ENCODE data around the gene DMPK. TPM values are rescaled to one million over a fixed set of nuclear protein-coding genes. Genes with fewer than 3 reads are reported as not detected.

Gene DMPK
- total and polyA plus RNA-seq, 2 donors (not counting 1 experiment from before 2014, with no cell fraction given), result 54.7 to 115 TPM

DNA sequence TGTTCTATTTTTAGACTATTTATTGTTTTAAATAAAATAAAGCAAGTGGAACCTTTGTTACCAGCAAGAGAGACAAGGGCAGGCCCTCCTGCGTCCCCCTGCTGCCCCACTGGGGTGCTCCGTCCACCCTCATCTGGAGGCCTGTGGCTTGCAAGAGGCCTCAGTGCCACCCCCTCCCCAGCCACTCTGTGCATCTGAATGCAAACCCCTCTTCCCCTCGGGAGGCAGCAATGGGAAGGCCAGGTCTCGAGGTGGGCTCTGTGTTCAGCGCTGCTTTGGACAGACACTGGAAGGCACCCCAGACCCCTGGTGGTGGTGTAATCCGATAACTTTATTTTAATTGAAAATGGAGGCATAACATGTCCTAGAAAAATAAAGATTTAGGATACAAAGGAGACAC lies 17.8 kb downstream of the DMPK start:
- peaks cover 2% of the 10 kb centered on the region for H3K36me3 ChIP-seq (ENCODE audit: control insufficient read depth, insufficient read depth, low read length)
- H3K79me2 ChIP-seq (ENCODE audit: control insufficient read depth, insufficient read depth, low read length), result peaks cover 4% of the 10 kb centered on the region
- peaks cover 20% of the 10 kb centered on the region for H3K4me1 ChIP-seq (ENCODE audit: control insufficient read depth, extremely low read depth, insufficient read depth, low read length)
- H3K4me2 ChIP-seq (ENCODE audit: extremely low read depth, insufficient read depth, low read length), result no peak overlapping the region
- no peak for DNase-seq (ENCODE audit: low read depth in 2 of 2)
- H4K20me1 ChIP-seq (ENCODE audit: control insufficient read depth, extremely low read depth, insufficient read depth, low read length), result no peaks in the 10 kb centered on the region
- TF ChIP-seq EZH2 (IDR thresholded peaks at IDR 0.05; ENCODE audit: low read length, missing control alignments), result no peak
- TF ChIP-seq, protein P1, sequence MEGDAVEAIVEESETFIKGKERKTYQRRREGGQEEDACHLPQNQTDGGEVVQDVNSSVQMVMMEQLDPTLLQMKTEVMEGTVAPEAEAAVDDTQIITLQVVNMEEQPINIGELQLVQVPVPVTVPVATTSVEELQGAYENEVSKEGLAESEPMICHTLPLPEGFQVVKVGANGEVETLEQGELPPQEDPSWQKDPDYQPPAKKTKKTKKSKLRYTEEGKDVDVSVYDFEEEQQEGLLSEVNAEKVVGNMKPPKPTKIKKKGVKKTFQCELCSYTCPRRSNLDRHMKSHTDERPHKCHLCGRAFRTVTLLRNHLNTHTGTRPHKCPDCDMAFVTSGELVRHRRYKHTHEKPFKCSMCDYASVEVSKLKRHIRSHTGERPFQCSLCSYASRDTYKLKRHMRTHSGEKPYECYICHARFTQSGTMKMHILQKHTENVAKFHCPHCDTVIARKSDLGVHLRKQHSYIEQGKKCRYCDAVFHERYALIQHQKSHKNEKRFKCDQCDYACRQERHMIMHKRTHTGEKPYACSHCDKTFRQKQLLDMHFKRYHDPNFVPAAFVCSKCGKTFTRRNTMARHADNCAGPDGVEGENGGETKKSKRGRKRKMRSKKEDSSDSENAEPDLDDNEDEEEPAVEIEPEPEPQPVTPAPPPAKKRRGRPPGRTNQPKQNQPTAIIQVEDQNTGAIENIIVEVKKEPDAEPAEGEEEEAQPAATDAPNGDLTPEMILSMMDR (conservative IDR thresholded peaks at IDR 0.05 in 1 of 2, IDR thresholded peaks at IDR 0.05 in 1 of 2; ENCODE audit: low read depth in 1 of 2, low read length in 2 of 2), result no peak
- no peak overlapping the region for H3K4me3 ChIP-seq (replicated peaks in 1 of 4; ENCODE audit: control extremely low read depth in 1 of 4, insufficient read depth in 1 of 4, low read depth in 3 of 4, low read length in 4 of 4)
- H3K9me3 ChIP-seq (ENCODE audit: control insufficient read depth, insufficient read depth, low read depth, low read length), result no peaks in the 10 kb centered on the region
- H2AFZ ChIP-seq (ENCODE audit: low read length), result no peak overlapping the region
- H3K9ac ChIP-seq (ENCODE audit: insufficient read depth, low read length), result no peak overlapping the region
- no peak overlapping the region for H3K27ac ChIP-seq (ENCODE audit: insufficient read depth, low read length)
- H3K27me3 ChIP-seq (ENCODE audit: control insufficient read depth, insufficient read depth, low read length), result no peaks in the 10 kb centered on the region

DNA sequence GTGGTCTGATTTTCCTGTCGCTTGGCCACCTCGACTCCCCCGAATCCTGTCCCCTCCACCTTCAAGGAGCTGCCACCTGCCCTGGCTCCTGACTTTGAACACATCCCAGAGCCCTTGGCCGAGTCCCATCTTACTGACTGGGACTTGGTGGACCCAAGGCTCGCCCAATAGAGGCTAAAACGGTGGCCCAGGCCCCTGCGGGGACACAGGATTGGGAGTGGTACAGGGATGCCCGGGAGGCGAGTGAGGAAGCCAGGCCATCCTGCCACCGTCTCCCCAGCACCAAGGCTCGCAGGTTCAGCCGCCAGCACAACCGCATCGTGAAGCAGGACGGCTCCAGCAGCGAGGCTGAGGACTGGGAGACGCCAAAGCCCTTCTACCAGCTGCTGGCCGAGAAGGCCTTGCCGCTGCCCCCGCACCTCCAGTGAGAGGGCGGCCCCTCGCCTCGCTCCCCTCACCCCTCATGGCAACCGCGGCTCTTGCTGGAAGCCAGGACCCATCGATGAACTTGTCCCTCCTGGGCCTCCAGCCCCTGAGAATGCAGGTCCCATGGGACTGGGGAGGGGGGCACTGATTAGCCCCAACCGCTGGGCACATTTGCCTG lies 18.5 kb downstream of the DMPK start:
- Histone ChIP-seq H3K9ac (ENCODE audit: insufficient read depth, low read length) (no peak overlapping the region), H3K27ac (ENCODE audit: insufficient read depth, low read length) (no peak overlapping the region), H4K20me1 (ENCODE audit: control insufficient read depth, extremely low read depth, insufficient read depth, low read length) (no peaks in the 10 kb centered on the region), H3K79me2 (ENCODE audit: control insufficient read depth, insufficient read depth, low read length) (peaks cover 4% of the 10 kb centered on the region), H3K4me3 (replicated peaks in 1 of 4; ENCODE audit: control extremely low read depth in 1 of 4, insufficient read depth in 1 of 4, low read depth in 3 of 4, low read length in 4 of 4) (no peak overlapping the region), H3K27me3 (ENCODE audit: control insufficient read depth, insufficient read depth, low read length) (no peaks in the 10 kb centered on the region), H3K4me2 (ENCODE audit: extremely low read depth, insufficient read depth, low read length) (no peak overlapping the region), H2AFZ (ENCODE audit: low read length) (no peak overlapping the region), H3K36me3 (ENCODE audit: control insufficient read depth, insufficient read depth, low read length) (peaks cover 2% of the 10 kb centered on the region), H3K4me1 (ENCODE audit: control insufficient read depth, extremely low read depth, insufficient read depth, low read length) (peaks cover 20% of the 10 kb centered on the region), H3K9me3 (ENCODE audit: control insufficient read depth, insufficient read depth, low read depth, low read length) (no peaks in the 10 kb centered on the region)
- TF ChIP-seq, protein P1 (conservative IDR thresholded peaks at IDR 0.05 in 1 of 2, IDR thresholded peaks at IDR 0.05 in 1 of 2; ENCODE audit: low read depth in 1 of 2, low read length in 2 of 2), result no peak
- TF ChIP-seq EZH2 (IDR thresholded peaks at IDR 0.05; ENCODE audit: low read length, missing control alignments), result no peak
- no peak for DNase-seq (ENCODE audit: low read depth in 2 of 2)

DNA sequence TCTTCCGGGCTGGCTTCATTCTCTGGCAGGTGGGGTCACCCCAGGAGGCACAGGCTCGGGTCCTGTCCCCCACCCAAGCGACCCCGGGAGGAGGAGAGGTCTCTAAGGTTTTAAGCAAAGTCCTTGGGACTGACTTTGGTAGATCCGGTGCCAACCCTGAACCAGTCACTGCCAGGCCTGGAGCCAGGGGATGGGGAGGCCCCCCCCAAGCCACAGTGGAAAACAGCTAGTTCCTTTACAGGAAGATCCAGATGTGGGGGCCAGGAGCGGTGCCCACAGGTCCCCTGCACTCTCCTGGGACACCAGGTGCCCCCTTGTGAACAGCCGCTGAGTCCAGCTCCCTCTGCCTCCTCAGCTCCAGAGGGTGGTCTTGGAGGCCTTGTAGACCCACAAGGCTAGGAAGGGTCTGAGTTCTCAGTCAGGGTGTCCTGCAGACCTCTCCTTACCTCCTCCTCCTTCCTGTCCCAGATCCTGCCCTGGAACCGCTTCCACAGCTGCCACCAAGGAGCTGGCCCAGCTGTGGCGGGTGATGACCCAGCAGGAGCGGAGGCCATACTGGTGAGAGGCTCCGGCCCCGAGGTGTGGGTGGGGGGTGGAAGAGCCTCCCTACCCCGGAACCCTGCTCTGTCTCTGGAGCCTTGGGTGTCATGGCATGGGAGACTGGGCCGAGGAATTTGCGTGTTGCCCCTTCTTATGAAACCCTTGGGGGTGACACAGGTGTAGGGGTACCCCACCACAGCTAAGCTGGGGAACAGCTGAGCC lies 19.2 kb downstream of the DMPK start:
- Histone ChIP-seq H3K27ac (ENCODE audit: insufficient read depth, low read length) (no peak overlapping the region), H3K4me3 (replicated peaks in 1 of 4; ENCODE audit: control extremely low read depth in 1 of 4, insufficient read depth in 1 of 4, low read depth in 3 of 4, low read length in 4 of 4) (no peak overlapping the region)
- DNase-seq (ENCODE audit: low read depth in 2 of 2), result no peak

More for the DNA sequence above, 19.2 kb downstream of the DMPK start:
- no peaks in the 10 kb centered on the region for H4K20me1 ChIP-seq (ENCODE audit: control insufficient read depth, extremely low read depth, insufficient read depth, low read length)
- peaks cover 4% of the 10 kb centered on the region for H3K79me2 ChIP-seq (ENCODE audit: control insufficient read depth, insufficient read depth, low read length)
- H3K9me3 ChIP-seq (ENCODE audit: control insufficient read depth, insufficient read depth, low read depth, low read length), result no peaks in the 10 kb centered on the region
- H3K36me3 ChIP-seq (ENCODE audit: control insufficient read depth, insufficient read depth, low read length), result peaks cover 2% of the 10 kb centered on the region
- H3K9ac ChIP-seq (ENCODE audit: insufficient read depth, low read length), result no peak overlapping the region
- H3K4me2 ChIP-seq (ENCODE audit: extremely low read depth, insufficient read depth, low read length), result no peak overlapping the region
- H2AFZ ChIP-seq (ENCODE audit: low read length), result no peak overlapping the region
- H3K4me1 ChIP-seq (ENCODE audit: control insufficient read depth, extremely low read depth, insufficient read depth, low read length), result peaks cover 20% of the 10 kb centered on the region
- no peak for TF ChIP-seq EZH2 (IDR thresholded peaks at IDR 0.05; ENCODE audit: low read length, missing control alignments)
- TF ChIP-seq, protein P1 (conservative IDR thresholded peaks at IDR 0.05 in 1 of 2, IDR thresholded peaks at IDR 0.05 in 1 of 2; ENCODE audit: low read depth in 1 of 2, low read length in 2 of 2), result no peak
- no peaks in the 10 kb centered on the region for H3K27me3 ChIP-seq (ENCODE audit: control insufficient read depth, insufficient read depth, low read length)

Measured in fibroblast of lung (primary cell).